H9 (cell line): ENCODE measurements around the gene VPS18. TPM values are rescaled to one million over a fixed set of nuclear protein-coding genes. Genes with fewer than 3 reads are reported as not detected.
A peak's percentile ranks its signal among the peaks of the same experiment; 100 is the strongest.

Experiments
- DNase-seq: peaks from one replicate; pipeline ENCODE4 v3.0.0-alpha.2; 2017
- H2AFZ ChIP-seq: one replicate; pipeline ENCODE4 v1.6.1; 2013; ENCODE audit warnings: mild to moderate bottlenecking, low read length, control low read depth, moderate library complexity
- H2AK5ac ChIP-seq: 2 replicates; pipeline ENCODE4 v1.6.1; 2013; ENCODE audit warnings: low read length, control low read depth, mixed read lengths; ENCODE audit not compliant: insufficient read length
- H2BK120ac ChIP-seq: one replicate; pipeline ENCODE4 v1.6.1; 2013; ENCODE audit warnings: low read depth, mild to moderate bottlenecking, low read length, control low read depth, inconsistent platforms; ENCODE audit not compliant: poor library complexity, severe bottlenecking
- H2BK12ac ChIP-seq: 2 replicates; pipeline ENCODE4 v1.6.1; 2013; ENCODE audit warnings: low read length, control low read depth, mixed read lengths, low read depth; ENCODE audit not compliant: insufficient read length
- H2BK15ac ChIP-seq: 2 replicates; pipeline ENCODE4 v1.6.1; 2013; ENCODE audit warnings: low read depth, low read length, control low read depth
- H2BK20ac ChIP-seq: one replicate; pipeline ENCODE4 v1.6.1; 2013; ENCODE audit warnings: low read depth, mild to moderate bottlenecking, low read length, control low read depth, inconsistent platforms; ENCODE audit not compliant: poor library complexity, severe bottlenecking
- H2BK5ac ChIP-seq: 2 replicates; pipeline ENCODE4 v1.6.1; 2013; ENCODE audit warnings: low read length, control low read depth, mixed read lengths; ENCODE audit not compliant: insufficient read length
- H3K14ac ChIP-seq: 2 replicates; pipeline ENCODE4 v1.6.1; 2013; ENCODE audit warnings: low read length, control low read depth; ENCODE audit not compliant: insufficient read depth
- H3K18ac ChIP-seq: 2 replicates; pipeline ENCODE4 v1.6.1; 2013; ENCODE audit warnings: low read depth, mild to moderate bottlenecking, mixed read lengths, low read length, control low read depth; ENCODE audit not compliant: insufficient read length
- H3K23ac ChIP-seq: 2 replicates; pipeline ENCODE4 v1.6.1; 2013; ENCODE audit warnings: low read length, control low read depth, mixed read lengths, low read depth; ENCODE audit not compliant: insufficient read length
- H3K23me2 ChIP-seq: 2 replicates; pipeline ENCODE4 v1.6.1; 2013; ENCODE audit warnings: low read depth, mild to moderate bottlenecking, mixed read lengths, low read length, control low read depth; ENCODE audit not compliant: insufficient read length, poor library complexity, severe bottlenecking
- H3K27ac ChIP-seq: 2 replicates; pipeline ENCODE4 v1.5.1; 2013; ENCODE audit warnings: low read length, control low read depth, mixed read lengths, low read depth; ENCODE audit not compliant: insufficient read length
- H3K27me3 ChIP-seq: 2 replicates; pipeline ENCODE4 v1.6.1; 2013; ENCODE audit warnings: low read length, control low read depth, inconsistent platforms; ENCODE audit not compliant: insufficient read depth
- H3K4ac ChIP-seq: 2 replicates; pipeline ENCODE4 v1.6.1; 2013; ENCODE audit warnings: low read depth, mild to moderate bottlenecking, control low read depth, inconsistent platforms, low read length, moderate library complexity
- H3K4me1 ChIP-seq: 2 replicates; pipeline ENCODE4 v1.6.1; 2013; ENCODE audit warnings: low read length, control low read depth, inconsistent platforms; ENCODE audit not compliant: insufficient read depth
- H3K4me2 ChIP-seq: 2 replicates; pipeline ENCODE4 v1.6.1; 2013; ENCODE audit warnings: low read length, control low read depth, mixed read lengths; ENCODE audit not compliant: insufficient read length, insufficient read depth
- H3K56ac ChIP-seq: 2 replicates; pipeline ENCODE4 v1.6.1; 2013; ENCODE audit warnings: low read depth, mild to moderate bottlenecking, mixed read lengths, low read length, control low read depth; ENCODE audit not compliant: insufficient read length
- H3K79me1 ChIP-seq: 2 replicates; pipeline ENCODE4 v1.6.1; 2013; ENCODE audit warnings: low read depth, mild to moderate bottlenecking, moderate library complexity, low read length, control low read depth, inconsistent platforms; ENCODE audit not compliant: insufficient read depth, poor library complexity, severe bottlenecking
- H3K79me2 ChIP-seq: 2 replicates; pipeline ENCODE4 v1.6.1; 2013; ENCODE audit warnings: low read length, control low read depth, inconsistent platforms; ENCODE audit not compliant: insufficient read depth
- H3K9ac ChIP-seq: 2 replicates; pipeline ENCODE4 v1.6.1; 2013; ENCODE audit warnings: low read length, control low read depth, mixed read lengths; ENCODE audit not compliant: insufficient read length; ENCODE audit errors: extremely low read depth
- H3K9me3 ChIP-seq: one replicate; pipeline ENCODE4 v1.6.1; 2013; ENCODE audit warnings: low read depth, low read length, inconsistent platforms; ENCODE audit not compliant: control insufficient read depth
- H3T11ph ChIP-seq: one replicate; pipeline ENCODE4 v1.6.1; 2013; ENCODE audit warnings: mild to moderate bottlenecking, low read length, control low read depth, inconsistent platforms
- H4K20me1 ChIP-seq: one replicate; pipeline ENCODE4 v1.6.1; 2013; ENCODE audit not compliant: control insufficient read depth, insufficient read length, insufficient read depth
- H4K5ac ChIP-seq: 2 replicates; pipeline ENCODE4 v1.6.1; 2013; ENCODE audit warnings: low read depth, mild to moderate bottlenecking, mixed read lengths, low read length, control low read depth; ENCODE audit not compliant: insufficient read length
- H4K8ac ChIP-seq: replicated peaks from 2 replicates; pipeline ENCODE4 v1.6.1; 2013; ENCODE audit warnings: low read length, control low read depth, mixed read lengths, low read depth; ENCODE audit not compliant: insufficient read length
- H4K91ac ChIP-seq: 2 replicates; pipeline ENCODE4 v1.6.1; 2013; ENCODE audit warnings: low read depth, mild to moderate bottlenecking, moderate library complexity, mixed read lengths, low read length, control low read depth; ENCODE audit not compliant: insufficient read length
- H3K27ac Mint-ChIP-seq, 3 experiments: 2 replicates in 2 of 3; 3 replicates in 1 of 3; pipeline ENCODE4 v1.8.0; 2020 to 2021; ENCODE audit warnings: mixed read lengths in 3 of 3, mild to moderate bottlenecking in 1 of 3, moderate library complexity in 1 of 3
- H3K27me3 Mint-ChIP-seq: 2 replicates; pipeline ENCODE4 v1.8.0; 2021; ENCODE audit warnings: low read depth, mild to moderate bottlenecking, moderate library complexity, mixed read lengths
- H3K36me3 Mint-ChIP-seq, 3 experiments: 2 replicates in 2 of 3; 3 replicates in 1 of 3; pipeline ENCODE4 v1.8.0; 2020 to 2021; ENCODE audit warnings: low read depth in 3 of 3, mixed read lengths in 3 of 3; ENCODE audit not compliant: insufficient read depth in 1 of 3
- H3K4me1 Mint-ChIP-seq, 2 experiments: 2 replicates each; pipeline ENCODE4 v1.8.0; 2020; ENCODE audit warnings: mixed read lengths in 2 of 2
- H3K4me3 Mint-ChIP-seq, 2 experiments: 2 replicates in 1 of 2; 3 replicates in 1 of 2; pipeline ENCODE4 v1.8.0; 2020 to 2021; ENCODE audit warnings: mild to moderate bottlenecking in 2 of 2, mixed read lengths in 2 of 2, moderate library complexity in 1 of 2
- H3K9me3 Mint-ChIP-seq, 2 experiments: 2 replicates in 1 of 2; 3 replicates in 1 of 2; pipeline ENCODE4 v1.8.0; 2020; ENCODE audit warnings: mild to moderate bottlenecking in 2 of 2, mixed read lengths in 2 of 2, moderate library complexity in 1 of 2
- CTCF ChIP-seq: fragments of 200-600 bp; sonication (generic); conservative IDR thresholded peaks from 3 replicates; pipeline ENCODE4 v1.8.0; 2021; ENCODE audit warnings: antibody characterized with exemption, mild to moderate bottlenecking
- WGBS: extraction: QIAGEN DNeasy Blood & Tissue Kit; methylation state at CpG from one replicate; pipeline ENCODE4 v1.1.7; 2013; ENCODE audit warnings: missing lambda C conversion rate, low lambda C conversion rate, mixed read lengths; ENCODE audit not compliant: insufficient read length; ENCODE audit errors: extremely low coverage; 5-methylcytosine and 5-hydroxymethylcytosine counted together
- total RNA-seq: library from RNA; stranded (reverse); gene quantifications from 2 replicates; pipeline ENCODE4 v1.2.1, GENCODE V29; 2021

The VPS18 gene
- total RNA-seq, 1 experiment from 2014 or later, result 45.0 TPM

- Mint-ChIP-seq H3K27ac (no peak overlapping the region), H3K4me3 (peak overlapping the region; percentile 61 to 75), H3K4me1 (peaks cover 26 to 30% of the 10 kb centered on the region in 2 experiments), H3K9me3 (no peaks in the 10 kb centered on the region), H3K27me3 (peaks cover 73% of the 10 kb centered on the region), H3K36me3 (no peaks in the 10 kb centered on the region; a peak in 1 of 7 replicates)
- WGBS, result no CpG with 5 or more reads among the region's 92 CpGs
- Histone ChIP-seq H2BK120ac (no peak overlapping the region), H3K9ac (peak overlapping the region; percentile 6), H2AK5ac (no peak overlapping the region), H4K5ac (no peak overlapping the region), H3K79me1 (no peaks in the 10 kb centered on the region), H2BK12ac (no peak overlapping the region), H2BK15ac (no peak overlapping the region), H3K4me2 (peak overlapping the region; percentile 77), H3K27me3 (no peaks in the 10 kb centered on the region; the same call in 1 of the 2 replicates), H3K23ac (no peak overlapping the region), H3K27ac (no peak overlapping the region), H3K18ac (peak overlapping the region; percentile 82), H2BK20ac (no peak overlapping the region), H4K8ac (no peak overlapping the region), H3K4me1 (no peaks in the 10 kb centered on the region), H3K14ac (peak overlapping the region; percentile 55), H4K20me1 (no peaks in the 10 kb centered on the region), H2AFZ (no peak overlapping the region), H3K56ac (no peak overlapping the region), H3K9me3 (no peaks in the 10 kb centered on the region), H4K91ac (no peak overlapping the region), H2BK5ac (no peak overlapping the region), H3K23me2 (peaks cover 5% of the 10 kb centered on the region), H3T11ph (no peak overlapping the region), H3K79me2 (no peaks in the 10 kb centered on the region), H3K4ac (no peak overlapping the region)
- peak; percentile 68 for TF ChIP-seq CTCF
- DNase-seq, result peak; percentile 81
Measured at GRCh38 chr15:40941528-40942336, 47.5 kb downstream of the VPS18 start.
